HepG2 (cell line): ENCODE results near the gene GP9. TPM values are rescaled to one million over a fixed set of nuclear protein-coding genes. Genes with fewer than 3 reads are reported as not detected.

Source experiments
- ATAC-seq: fragments of 200-7000 bp; cut with Tn5 transposase; 3 replicates; pipeline ENCODE4 v1.9.1; 2020; ENCODE audit warnings: mild to moderate bottlenecking, moderate library complexity
- BruUV-seq: library from RNA; stranded (reverse); fragments of 400-500 nt; replicated peaks from 2 replicates; lab custom pipeline; 2021; lab: Mats Ljungman, UMichigan
- CTCF ChIA-PET: fragments of 300-600 bp; formaldehyde crosslinking; extraction: SDS; loops from one replicate; lab custom pipeline; 2021; ENCODE audit warnings: low total read pairs, inconsistent platforms, low intra/inter-chr PET ratio; lab: Yijun Ruan, JAX
- POLR2A ChIA-PET: fragments of 350-600 bp; sonication (Branson Sonifier 250); formaldehyde crosslinking; loops from one replicate; lab custom pipeline; 2020; ENCODE audit warnings: antibody characterized with exemption, inconsistent platforms; lab: Yijun Ruan, JAX
- DNase-seq: peaks from one replicate; pipeline ENCODE4 v3.0.0-alpha.2; 2015; ENCODE audit warnings: low spot score
- FAIRE-seq: peaks from 3 replicates; lab custom pipeline; 2011; peaks lifted over from hg19 to GRCh38; lab: Jason Lieb, UNC
- H2AFZ ChIP-seq: one replicate; pipeline ENCODE4 v1.6.1; 2011; ENCODE audit warnings: low read length, inconsistent platforms
- H3K27ac ChIP-seq: fragments of 300-600 bp; 3 replicates; pipeline ENCODE4 v1.8.0; 2011; ENCODE audit warnings: mixed run types, mild to moderate bottlenecking, mixed read lengths, low read length, inconsistent platforms; ENCODE audit not compliant: insufficient read depth; ENCODE audit errors: extremely low read length
- H3K27me3 ChIP-seq, 2 experiments: fragments of 200-600 bp in 1 of 2; 2 replicates in 1 of 2; 3 replicates in 1 of 2; pipeline versions ENCODE4 v1.6.0 to v1.8.0; 2011; ENCODE audit warnings: low read length in 2 of 2, mild to moderate bottlenecking in 2 of 2, moderate library complexity in 2 of 2, inconsistent platforms in 1 of 2; ENCODE audit not compliant: insufficient read depth in 2 of 2, control insufficient read depth in 1 of 2
- H3K36me3 ChIP-seq, 2 experiments: fragments of 200-600 bp in 1 of 2; replicated peaks in 1 of 2; 2 replicates in 1 of 2; 3 replicates in 1 of 2; pipeline versions ENCODE4 v1.5.1 to v1.8.0; 2011; ENCODE audit warnings: low read length in 2 of 2, inconsistent platforms in 1 of 2; ENCODE audit not compliant: insufficient read depth in 2 of 2, control insufficient read depth in 1 of 2
- H3K4me1 ChIP-seq: 2 replicates; pipeline ENCODE4 v1.5.1; 2012; ENCODE audit warnings: low read length, inconsistent platforms; ENCODE audit not compliant: insufficient read depth
- H3K4me2 ChIP-seq: 2 replicates; pipeline ENCODE4 v1.6.0; 2011; ENCODE audit warnings: low read depth, low read length, inconsistent platforms
- H3K4me3 ChIP-seq, 3 experiments: fragments of 200-600 bp in 1 of 3; sonication (generic), shearing (Covaris generic) in 1 of 3; replicated peaks in 1 of 3; 2 replicates each; pipeline ENCODE4 v1.5.1; 2011 to 2016; ENCODE audit warnings: low read length in 3 of 3, inconsistent platforms in 2 of 3, low read depth in 2 of 3, mild to moderate bottlenecking in 2 of 3, control low read depth in 1 of 3, mixed read lengths in 1 of 3; ENCODE audit not compliant: insufficient read depth in 1 of 3
- H3K79me2 ChIP-seq: one replicate; pipeline ENCODE4 v1.6.1; 2011; ENCODE audit warnings: low read length, inconsistent platforms; ENCODE audit not compliant: insufficient read depth
- H3K9ac ChIP-seq: 2 replicates; pipeline ENCODE4 v1.6.0; 2011; ENCODE audit warnings: mild to moderate bottlenecking, low read depth, low read length, inconsistent platforms; ENCODE audit not compliant: insufficient read depth
- H3K9me3 ChIP-seq: 2 replicates; pipeline ENCODE4 v1.5.1; 2012; ENCODE audit warnings: mild to moderate bottlenecking, low read length
- H4K20me1 ChIP-seq: 2 replicates; pipeline ENCODE4 v1.6.0; 2011; ENCODE audit warnings: inconsistent platforms, mild to moderate bottlenecking, low read length, moderate library complexity; ENCODE audit not compliant: insufficient read depth
- CBX1 ChIP-seq: IDR thresholded peaks from one replicate; pipeline ENCODE4 v1.6.1; 2016; ENCODE audit warnings: antibody characterized with exemption, low read depth
- FOXO1 ChIP-seq: sonication (generic); formaldehyde crosslinking; IDR thresholded peaks from 2 replicates; pipeline ENCODE4 v1.4.0; 2020; ENCODE audit warnings: missing genetic modification reagents
- KLF15 ChIP-seq: sonication (generic); formaldehyde crosslinking; IDR thresholded peaks from 2 replicates; pipeline ENCODE4 v1.8.1; 2023; ENCODE audit warnings: borderline replicate concordance, mild to moderate bottlenecking, inconsistent platforms, missing genetic modification reagents, mixed read lengths
- MYNN ChIP-seq: sonication (generic); formaldehyde crosslinking; IDR thresholded peaks from 2 replicates; pipeline ENCODE4 v1.4.0; 2020; ENCODE audit warnings: mild to moderate bottlenecking, low read depth, missing genetic modification reagents
- SALL1 ChIP-seq: sonication (generic); formaldehyde crosslinking; IDR thresholded peaks from 2 replicates; pipeline ENCODE4 v1.8.0; 2022; ENCODE audit warnings: mild to moderate bottlenecking, missing genetic modification reagents
- STAT5B ChIP-seq: sonication (generic); formaldehyde crosslinking; IDR thresholded peaks from 2 replicates; pipeline ENCODE4 v1.4.0; 2020; ENCODE audit warnings: missing genetic modification reagents
- ZNF30 ChIP-seq: sonication (generic); formaldehyde crosslinking; IDR thresholded peaks from 2 replicates; pipeline ENCODE4 v1.5.0; 2020; ENCODE audit warnings: mild to moderate bottlenecking, missing genetic modification reagents
- ZNF326 ChIP-seq: sonication (generic); formaldehyde crosslinking; IDR thresholded peaks from 2 replicates; pipeline ENCODE4 v1.4.0; 2020; ENCODE audit warnings: missing genetic modification reagents, borderline replicate concordance
- ZNF614 ChIP-seq: IDR thresholded peaks from 2 replicates; pipeline ENCODE4 v1.6.1; 2018; ENCODE audit warnings: missing biosample characterization, missing genetic modification reagents, inconsistent platforms, borderline replicate concordance
- ZNF629 ChIP-seq: sonication (generic); formaldehyde crosslinking; conservative IDR thresholded peaks from 2 replicates; pipeline ENCODE4 v1.5.0; 2020; ENCODE audit warnings: missing genetic modification reagents
- ZNF749 ChIP-seq: sonication (generic); formaldehyde crosslinking; IDR thresholded peaks from 2 replicates; pipeline ENCODE4 v1.8.0; 2022; ENCODE audit warnings: mild to moderate bottlenecking, missing genetic modification reagents, moderate library complexity, borderline replicate concordance
- ZSCAN25 ChIP-seq: sonication (generic); formaldehyde crosslinking; IDR thresholded peaks from 2 replicates; pipeline ENCODE4 v1.8.0; 2022; ENCODE audit warnings: mild to moderate bottlenecking, missing genetic modification reagents
- ZZZ3 ChIP-seq: sonication (generic); formaldehyde crosslinking; IDR thresholded peaks from 2 replicates; pipeline ENCODE4 v1.4.0; 2020; ENCODE audit warnings: missing genetic modification reagents, mild to moderate bottlenecking, borderline replicate concordance
- WGBS: methylation state at CpG from one replicate; pipeline ENCODE4 v1.1.6; 2017; ENCODE audit warnings: low lambda C conversion rate; 5-methylcytosine and 5-hydroxymethylcytosine counted together
- in situ Hi-C: cut with HindIII; loops from 2 replicates; pipeline ENCODE4 v1.10.0; 2017; ENCODE audit warnings: low pct_unique_long_range_greater_than_20kb; ENCODE audit not compliant: extremely low pct_ligation_motif_present
- intact Hi-C: fragments of 100-400 bp; cut with micrococcal nuclease; formaldehyde crosslinking; loops from one replicate; pipeline ENCODE4 v1.10.0; 2022; ENCODE audit not compliant: unreplicated experiment
- polyA plus RNA-seq, 8 experiments: library from polyadenylated mRNA; depleted of rRNA in 3 of 8; stranded (reverse) in 7 of 8; unstranded in 1 of 8; fragments of >200 nt; fragmentation: Illumina TruSeq in 4 of 8; extraction: Trizol in 4 of 8; gene quantifications; 2 replicates each; pipeline versions ENCODE4 v1.2.1 to v1.2.3, GENCODE V29; 2011 to 2016; ENCODE audit warnings: low read depth in 4 of 8, missing spikeins in 1 of 8, mixed read lengths in 1 of 8; ENCODE audit not compliant: insufficient read depth in 1 of 8
- total RNA-seq, 5 experiments: library from RNA; depleted of rRNA; stranded (reverse); fragments of >200 nt; fragmentation: Illumina TruSeq; extraction: Trizol; gene quantifications; 2 replicates each; pipeline ENCODE4 v1.2.3, GENCODE V29; 2016; ENCODE audit warnings: low read depth in 1 of 5
- TF ChIP-seq, protein P1 (sequence below): sonication (generic); formaldehyde crosslinking; IDR thresholded peaks from 2 replicates; pipeline ENCODE4 v1.4.0; 2020; ENCODE audit warnings: missing genetic modification reagents
- TF ChIP-seq, protein P2 (sequence below): sonication (generic); formaldehyde crosslinking; IDR thresholded peaks from 2 replicates; pipeline ENCODE4 v1.5.0; 2020; ENCODE audit warnings: missing genetic modification reagents, mild to moderate bottlenecking, borderline replicate concordance
- TF ChIP-seq, protein P3 (sequence below): sonication (generic); IDR thresholded peaks from 2 replicates; pipeline ENCODE4 v1.6.1; 2016; ENCODE audit warnings: low read depth, borderline replicate concordance

The GP9 gene
- total and polyA plus RNA-seq, 2 of the 13 experiments (the other 11 are each of a cell fraction or from before 2014, with no cell fraction given) = not detected

DNA sequence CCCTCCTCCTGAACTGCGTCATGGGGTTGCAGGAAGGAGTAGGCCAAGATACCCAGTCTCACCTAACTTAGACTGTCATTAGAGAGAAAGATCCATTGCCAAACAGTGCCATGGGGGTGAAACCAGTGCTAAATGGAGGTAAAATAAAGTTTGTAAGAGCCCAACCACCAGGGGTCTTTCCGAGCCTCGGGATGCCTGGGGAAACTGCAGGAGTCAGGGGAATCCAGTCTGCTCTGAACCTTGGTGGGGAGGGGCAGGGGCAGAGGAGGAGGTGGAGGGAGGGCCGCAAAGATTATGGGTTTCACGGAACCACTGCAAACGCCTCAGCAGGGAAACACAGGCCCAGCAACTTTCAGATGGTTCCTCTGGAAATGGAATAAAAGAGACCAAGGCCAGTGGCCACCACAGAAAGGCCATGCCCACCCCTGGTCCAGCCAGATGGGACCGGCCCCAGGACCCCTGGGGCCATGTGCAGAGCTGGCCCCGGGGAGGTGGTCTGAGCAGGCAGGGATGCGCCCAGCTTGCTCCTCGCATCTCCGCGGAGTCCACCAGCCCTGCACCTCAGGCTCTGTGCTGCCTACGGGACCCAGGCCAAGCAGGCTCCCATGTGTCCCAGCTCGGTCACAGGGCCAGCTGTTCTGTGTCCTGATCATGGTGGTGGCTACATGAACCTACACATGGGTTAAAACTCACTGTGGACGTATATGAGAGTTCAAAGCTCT, 19.8 kb upstream of the GP9 start:
- WGBS = 36% methylated on average over 8 of the region's 15 CpGs
- H3K27ac ChIP-seq = no peak overlapping the region
- intact Hi-C loops = no loop called here
- H4K20me1 ChIP-seq = no peaks in the 10 kb centered on the region
- H2AFZ ChIP-seq = no peak overlapping the region
- POLR2A ChIA-PET = no interaction called here
- H3K9me3 ChIP-seq = no peaks in the 10 kb centered on the region
- no peak overlapping the region for H3K4me2 ChIP-seq
- TF ChIP-seq MYNN (CRISPR knock-in tag) (no peak), ZNF30 (CRISPR knock-in tag) (no peak), ZNF326 (CRISPR knock-in tag) (no peak), FOXO1 (CRISPR knock-in tag) (no peak), SALL1 (no peak), ZNF629 (CRISPR knock-in tag) (no peak), KLF15 (CRISPR knock-in tag) (no peak), ZZZ3 (CRISPR knock-in tag) (no peak), ZNF614 (no peak), ZSCAN25 (no peak), ZNF749 (CRISPR knock-in tag) (no peak), CBX1 (no peak), STAT5B (CRISPR knock-in tag) (no peak)
- TF ChIP-seq, protein P1, sequence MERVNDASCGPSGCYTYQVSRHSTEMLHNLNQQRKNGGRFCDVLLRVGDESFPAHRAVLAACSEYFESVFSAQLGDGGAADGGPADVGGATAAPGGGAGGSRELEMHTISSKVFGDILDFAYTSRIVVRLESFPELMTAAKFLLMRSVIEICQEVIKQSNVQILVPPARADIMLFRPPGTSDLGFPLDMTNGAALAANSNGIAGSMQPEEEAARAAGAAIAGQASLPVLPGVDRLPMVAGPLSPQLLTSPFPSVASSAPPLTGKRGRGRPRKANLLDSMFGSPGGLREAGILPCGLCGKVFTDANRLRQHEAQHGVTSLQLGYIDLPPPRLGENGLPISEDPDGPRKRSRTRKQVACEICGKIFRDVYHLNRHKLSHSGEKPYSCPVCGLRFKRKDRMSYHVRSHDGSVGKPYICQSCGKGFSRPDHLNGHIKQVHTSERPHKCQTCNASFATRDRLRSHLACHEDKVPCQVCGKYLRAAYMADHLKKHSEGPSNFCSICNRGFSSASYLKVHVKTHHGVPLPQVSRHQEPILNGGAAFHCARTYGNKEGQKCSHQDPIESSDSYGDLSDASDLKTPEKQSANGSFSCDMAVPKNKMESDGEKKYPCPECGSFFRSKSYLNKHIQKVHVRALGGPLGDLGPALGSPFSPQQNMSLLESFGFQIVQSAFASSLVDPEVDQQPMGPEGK = no peak
- TF ChIP-seq, protein P2, sequence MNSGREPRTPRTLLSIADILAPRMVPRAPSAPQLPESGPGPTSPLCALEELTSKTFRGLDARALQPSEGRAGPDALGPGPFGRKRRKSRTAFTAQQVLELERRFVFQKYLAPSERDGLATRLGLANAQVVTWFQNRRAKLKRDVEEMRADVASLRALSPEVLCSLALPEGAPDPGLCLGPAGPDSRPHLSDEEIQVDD (CRISPR knock-in tag) = no peak
- TF ChIP-seq, protein P3, sequence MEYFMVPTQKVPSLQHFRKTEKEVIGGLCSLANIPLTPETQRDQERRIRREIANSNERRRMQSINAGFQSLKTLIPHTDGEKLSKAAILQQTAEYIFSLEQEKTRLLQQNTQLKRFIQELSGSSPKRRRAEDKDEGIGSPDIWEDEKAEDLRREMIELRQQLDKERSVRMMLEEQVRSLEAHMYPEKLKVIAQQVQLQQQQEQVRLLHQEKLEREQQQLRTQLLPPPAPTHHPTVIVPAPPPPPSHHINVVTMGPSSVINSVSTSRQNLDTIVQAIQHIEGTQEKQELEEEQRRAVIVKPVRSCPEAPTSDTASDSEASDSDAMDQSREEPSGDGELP = no peak
- no peaks in the 10 kb centered on the region for H3K79me2 ChIP-seq
- no TSS peak for BruUV-seq
- H3K4me1 ChIP-seq = peaks cover 7% of the 10 kb centered on the region
- ATAC-seq = peak; percentile 22; the same call in 2 of the 3 replicates
- FAIRE-seq = no peak
- no peaks in the 10 kb centered on the region for H3K36me3 ChIP-seq
- in situ Hi-C loops = no loop called here
- no peak for DNase-seq
- CTCF ChIA-PET = no interaction called here
- peaks cover 1 to 20% of the 10 kb centered on the region in 2 experiments; a peak in 2 of 5 replicates for H3K27me3 ChIP-seq
- H3K4me3 ChIP-seq = no peak overlapping the region
- no peak overlapping the region for H3K9ac ChIP-seq
